Measurements from ENCODE around the gene GZMM. TPM values are rescaled to one million over a fixed set of nuclear protein-coding genes. Genes with fewer than 3 reads are reported as not detected.

GZMM gene
- total and polyA plus RNA-seq, 2 donors: 28.0 to 57.1 TPM

DNA sequence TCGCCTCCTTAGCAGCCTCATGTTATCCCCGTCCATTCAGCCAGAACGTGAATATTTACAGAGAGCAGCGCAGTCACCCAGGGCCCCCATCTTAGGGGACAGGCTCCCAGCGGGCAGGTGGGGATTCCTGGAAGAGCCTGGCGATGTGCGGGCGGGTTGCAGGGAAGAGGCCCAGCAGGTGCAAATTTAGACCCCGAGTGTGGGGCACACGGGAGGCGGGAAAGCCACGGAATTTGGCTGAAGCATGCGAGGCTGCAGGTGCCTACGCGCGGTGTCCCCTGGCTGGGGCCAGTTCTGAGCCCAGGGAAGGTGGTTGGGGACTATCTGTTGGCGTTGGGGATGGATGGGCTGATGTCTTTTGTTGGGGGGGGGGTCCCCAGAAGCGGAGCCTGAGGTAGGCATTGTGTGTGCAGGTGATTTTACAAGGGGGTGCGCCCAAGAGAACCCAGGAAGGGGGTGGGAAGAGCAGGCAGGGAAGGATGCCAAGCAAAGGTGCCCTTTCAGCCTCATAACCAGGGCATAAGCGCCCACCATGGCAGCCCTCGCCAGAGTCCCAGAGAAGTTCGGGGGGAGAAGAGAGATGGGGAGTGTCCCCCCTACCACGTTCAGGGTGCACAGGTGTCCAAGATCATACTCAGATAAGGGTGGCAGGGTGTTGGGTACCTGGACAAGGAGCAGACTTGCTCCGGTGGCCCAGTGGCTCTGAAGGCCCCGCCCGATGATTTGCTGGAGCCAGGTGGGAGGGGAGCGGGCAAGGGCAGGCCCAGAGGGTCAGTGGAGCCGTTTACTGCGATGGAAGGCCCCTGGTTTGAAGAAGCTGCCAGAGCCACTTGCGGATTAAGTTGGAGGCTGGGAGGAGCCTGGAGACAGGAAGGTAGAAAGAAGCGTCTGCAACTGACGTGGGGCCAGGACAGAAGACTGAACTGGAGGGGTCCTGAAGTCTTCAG is 35.4 kb upstream of the GZMM start:
- H3K4me1 ChIP-seq (ENCODE audit: control insufficient read depth in 2 of 2, insufficient read depth in 2 of 2, low read length in 2 of 2): peaks cover 16 to 59% of the 10 kb centered on the region in 2 donors
- WGBS: 74% methylated on average over 32 of the region's 32 CpGs
- H3K27me3 ChIP-seq (ENCODE audit: control insufficient read depth in 2 of 2, insufficient read depth in 1 of 2, low read length in 1 of 2): peaks cover 0 to 15% of the 10 kb centered on the region in 2 donors
- peaks cover 2 to 6% of the 10 kb centered on the region in 2 donors for H3K36me3 ChIP-seq (ENCODE audit: control insufficient read depth in 2 of 2, insufficient read depth in 2 of 2, low read length in 1 of 2)
- peaks cover 1 to 22% of the 10 kb centered on the region in 2 donors for H3K9me3 ChIP-seq (ENCODE audit: control insufficient read depth in 2 of 2, insufficient read depth in 1 of 2, low read length in 1 of 2)
- DNase-seq (ENCODE audit: low read depth in 6 of 9, low spot score in 9 of 9): no peak
- no peak overlapping the region for H3K27ac ChIP-seq (ENCODE audit: low read depth in 1 of 2, low read length in 1 of 2)
- H3K4me3 ChIP-seq (ENCODE audit: low read length in 2 of 2): peak overlapping the region; percentile 95 to 96

DNA sequence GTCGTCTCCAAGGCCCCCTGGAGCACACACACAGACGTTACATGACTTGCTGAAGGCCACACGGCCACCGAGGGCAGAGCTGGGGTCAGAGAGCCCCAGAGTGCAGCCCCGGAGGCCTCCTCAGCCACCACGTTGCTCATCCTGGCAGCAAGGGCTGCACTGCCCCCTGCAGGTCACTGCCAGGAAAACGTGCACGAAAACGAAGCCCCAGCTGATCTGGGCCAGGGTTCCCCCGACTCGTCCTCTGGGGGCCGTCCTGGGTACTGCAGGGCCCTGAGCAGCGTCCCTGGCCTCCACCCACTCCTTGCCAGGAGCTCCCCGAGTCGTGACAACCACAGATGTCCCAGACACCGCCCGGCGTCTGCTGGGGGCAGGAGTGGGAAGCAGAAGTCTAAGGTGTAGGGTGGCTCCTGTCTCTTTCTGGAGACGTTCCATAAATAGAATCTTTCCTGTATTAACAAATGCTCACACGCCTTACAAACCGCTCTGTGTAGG is 33.2 kb upstream of the GZMM start:
- peaks cover 16 to 59% of the 10 kb centered on the region in 2 donors for H3K4me1 ChIP-seq (ENCODE audit: control insufficient read depth in 2 of 2, insufficient read depth in 2 of 2, low read length in 2 of 2)
- DNase-seq (ENCODE audit: low read depth in 6 of 9, low spot score in 9 of 9): peak; percentile 70 to 95 (median 86)
- peaks cover 1 to 22% of the 10 kb centered on the region in 2 donors for H3K9me3 ChIP-seq (ENCODE audit: control insufficient read depth in 2 of 2, insufficient read depth in 1 of 2, low read length in 1 of 2)
- 5% methylated on average over 21 of the region's 21 CpGs for WGBS
- H3K36me3 ChIP-seq (ENCODE audit: control insufficient read depth in 2 of 2, insufficient read depth in 2 of 2, low read length in 1 of 2): peaks cover 2 to 6% of the 10 kb centered on the region in 2 donors
- peak overlapping the region; percentile 16 to 23 for H3K4me3 ChIP-seq (ENCODE audit: low read length in 2 of 2)
- peaks cover 0 to 14% of the 10 kb centered on the region in 2 donors for H3K27me3 ChIP-seq (ENCODE audit: control insufficient read depth in 2 of 2, insufficient read depth in 1 of 2, low read length in 1 of 2)
- H3K27ac ChIP-seq (ENCODE audit: low read depth in 1 of 2, low read length in 1 of 2): peak overlapping the region; percentile 98

DNA sequence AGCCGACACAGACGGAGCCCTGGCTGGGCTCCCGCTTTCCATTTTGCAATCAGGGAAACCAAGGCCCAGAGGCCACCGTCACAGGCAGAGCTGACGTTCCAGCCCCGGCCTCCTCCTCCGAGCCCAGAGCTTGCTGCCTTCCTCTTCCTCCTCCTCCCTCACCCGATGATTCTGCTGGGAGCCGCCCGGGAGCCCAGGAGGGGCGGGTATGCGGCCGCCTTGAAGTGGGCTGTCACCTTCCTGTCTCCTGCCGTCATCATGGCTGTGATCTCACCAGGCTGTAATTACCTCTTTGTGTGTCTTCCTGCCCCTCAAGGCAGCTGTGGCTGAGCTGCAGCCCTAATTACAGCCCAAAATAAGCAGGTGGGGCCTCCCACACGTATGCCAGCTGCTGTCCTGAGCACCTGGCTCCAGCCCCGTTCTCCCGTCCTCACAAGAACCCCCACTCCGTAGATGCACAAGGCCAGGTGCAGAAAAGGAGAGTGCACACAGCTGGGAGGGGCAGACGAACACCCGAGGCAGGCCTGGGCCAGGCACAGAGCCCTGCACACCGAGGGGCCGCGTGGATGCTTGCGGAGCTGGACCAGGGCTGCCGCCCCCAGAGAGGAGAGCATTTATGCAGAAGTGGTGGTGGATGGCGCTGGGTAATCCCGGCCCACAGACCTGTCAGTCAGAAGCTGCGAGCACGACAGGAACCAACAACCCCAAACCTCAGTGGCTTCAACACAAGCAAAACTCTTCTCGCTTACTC is 32.6 kb upstream of the GZMM start:
- 2% methylated on average over 30 of the region's 30 CpGs for WGBS
- Histone ChIP-seq H3K27me3 (ENCODE audit: control insufficient read depth in 2 of 2, insufficient read depth in 1 of 2, low read length in 1 of 2) (peaks cover 0 to 14% of the 10 kb centered on the region in 2 donors), H3K27ac (ENCODE audit: low read depth in 1 of 2, low read length in 1 of 2) (peak overlapping the region; percentile 98), H3K36me3 (ENCODE audit: control insufficient read depth in 2 of 2, insufficient read depth in 2 of 2, low read length in 1 of 2) (peaks cover 2 to 6% of the 10 kb centered on the region in 2 donors), H3K4me1 (ENCODE audit: control insufficient read depth in 2 of 2, insufficient read depth in 2 of 2, low read length in 2 of 2) (peaks cover 16 to 57% of the 10 kb centered on the region in 2 donors), H3K4me3 (ENCODE audit: low read length in 2 of 2) (peak overlapping the region; percentile 16 to 23), H3K9me3 (ENCODE audit: control insufficient read depth in 2 of 2, insufficient read depth in 1 of 2, low read length in 1 of 2) (peaks cover 1 to 22% of the 10 kb centered on the region in 2 donors)
- DNase-seq (ENCODE audit: low read depth in 6 of 9, low spot score in 9 of 9): peak; percentile 73 to 95 (median 84)

GRCh38 chr19:512547-513365 is 31.1 kb upstream of the GZMM start:
- Histone ChIP-seq H3K27me3 (ENCODE audit: control insufficient read depth in 2 of 2, insufficient read depth in 1 of 2, low read length in 1 of 2) (peaks cover 0 to 14% of the 10 kb centered on the region in 2 donors), H3K4me1 (ENCODE audit: control insufficient read depth in 2 of 2, insufficient read depth in 2 of 2, low read length in 2 of 2) (peaks cover 16 to 53% of the 10 kb centered on the region in 2 donors), H3K9me3 (ENCODE audit: control insufficient read depth in 2 of 2, insufficient read depth in 1 of 2, low read length in 1 of 2) (peaks cover 1 to 22% of the 10 kb centered on the region in 2 donors), H3K4me3 (ENCODE audit: low read length in 2 of 2) (no peak overlapping the region), H3K27ac (ENCODE audit: low read depth in 1 of 2, low read length in 1 of 2) (peak overlapping the region in 1 of 2 donors; percentile 36), H3K36me3 (ENCODE audit: control insufficient read depth in 2 of 2, insufficient read depth in 2 of 2, low read length in 1 of 2) (peaks cover 2 to 6% of the 10 kb centered on the region in 2 donors)
- no peak for DNase-seq (ENCODE audit: low read depth in 6 of 9, low spot score in 9 of 9)
- WGBS: 67% methylated on average over 62 of the region's 62 CpGs

DNA sequence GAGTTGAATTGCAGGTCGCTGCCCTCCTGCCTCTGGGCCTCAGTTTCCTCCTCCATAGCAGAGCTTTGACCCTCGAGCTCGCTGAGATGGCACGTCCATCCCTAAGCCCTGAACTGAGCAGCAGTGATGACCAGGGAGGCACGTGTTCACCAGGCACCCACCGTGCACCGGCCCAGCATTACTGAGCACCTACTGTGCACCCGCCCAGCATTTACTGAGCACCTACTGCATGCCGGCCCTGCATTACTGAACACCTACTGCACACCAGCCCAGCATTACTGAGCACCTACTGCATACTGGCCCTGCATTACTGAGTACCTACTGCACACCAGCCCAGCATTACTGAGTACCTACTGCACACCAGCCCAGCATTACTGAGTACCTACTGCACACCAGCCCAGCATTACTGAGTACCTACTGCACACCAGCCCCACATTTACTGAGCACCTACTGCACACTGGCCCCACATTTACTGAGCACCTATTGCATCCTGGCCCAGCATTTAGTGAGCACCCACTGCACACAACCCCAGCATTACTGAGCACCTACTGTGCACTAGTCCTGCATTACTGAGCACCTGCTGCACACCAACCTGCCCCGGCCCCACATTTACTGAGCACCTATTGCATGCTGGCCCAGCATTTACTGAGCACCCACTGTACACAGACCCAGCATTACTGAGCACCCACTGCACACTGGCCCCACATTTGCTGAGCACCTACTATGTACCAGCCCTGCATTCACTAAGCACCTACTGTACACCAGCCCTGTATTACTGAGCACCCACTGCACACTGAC is 30.3 kb upstream of the GZMM start:
- H3K4me3 ChIP-seq (ENCODE audit: low read length in 2 of 2): no peak overlapping the region
- H3K9me3 ChIP-seq (ENCODE audit: control insufficient read depth in 2 of 2, insufficient read depth in 1 of 2, low read length in 1 of 2): peaks cover 1 to 22% of the 10 kb centered on the region in 2 donors
- peaks cover 10 to 45% of the 10 kb centered on the region in 2 donors for H3K4me1 ChIP-seq (ENCODE audit: control insufficient read depth in 2 of 2, insufficient read depth in 2 of 2, low read length in 2 of 2)
- WGBS: 94% methylated on average over 10 of the region's 10 CpGs
- peaks cover 0 to 17% of the 10 kb centered on the region in 2 donors for H3K27me3 ChIP-seq (ENCODE audit: control insufficient read depth in 2 of 2, insufficient read depth in 1 of 2, low read length in 1 of 2)
- H3K27ac ChIP-seq (ENCODE audit: low read depth in 1 of 2, low read length in 1 of 2): no peak overlapping the region
- DNase-seq (ENCODE audit: low read depth in 6 of 9, low spot score in 9 of 9): no peak
- H3K36me3 ChIP-seq (ENCODE audit: control insufficient read depth in 2 of 2, insufficient read depth in 2 of 2, low read length in 1 of 2): peaks cover 2 to 6% of the 10 kb centered on the region in 2 donors

- peaks cover 2 to 6% of the 10 kb centered on the region in 2 donors for H3K36me3 ChIP-seq (ENCODE audit: control insufficient read depth in 2 of 2, insufficient read depth in 2 of 2, low read length in 1 of 2)
- H3K9me3 ChIP-seq (ENCODE audit: control insufficient read depth in 2 of 2, insufficient read depth in 1 of 2, low read length in 1 of 2): peaks cover 3 to 22% of the 10 kb centered on the region in 2 donors
- no peak overlapping the region for H3K27ac ChIP-seq (ENCODE audit: low read depth in 1 of 2, low read length in 1 of 2)
- H3K4me1 ChIP-seq (ENCODE audit: control insufficient read depth in 2 of 2, insufficient read depth in 2 of 2, low read length in 2 of 2): peaks cover 10 to 38% of the 10 kb centered on the region in 2 donors
- H3K27me3 ChIP-seq (ENCODE audit: control insufficient read depth in 2 of 2, insufficient read depth in 1 of 2, low read length in 1 of 2): peaks cover 2 to 20% of the 10 kb centered on the region in 2 donors
- 98% methylated on average over 9 of the region's 9 CpGs for WGBS
- no peak for DNase-seq (ENCODE audit: low read depth in 6 of 9, low spot score in 9 of 9)
- H3K4me3 ChIP-seq (ENCODE audit: low read length in 2 of 2): no peak overlapping the region
These were observed 29.6 kb upstream of the GZMM start for GRCh38 chr19:514166-514663.

DNA sequence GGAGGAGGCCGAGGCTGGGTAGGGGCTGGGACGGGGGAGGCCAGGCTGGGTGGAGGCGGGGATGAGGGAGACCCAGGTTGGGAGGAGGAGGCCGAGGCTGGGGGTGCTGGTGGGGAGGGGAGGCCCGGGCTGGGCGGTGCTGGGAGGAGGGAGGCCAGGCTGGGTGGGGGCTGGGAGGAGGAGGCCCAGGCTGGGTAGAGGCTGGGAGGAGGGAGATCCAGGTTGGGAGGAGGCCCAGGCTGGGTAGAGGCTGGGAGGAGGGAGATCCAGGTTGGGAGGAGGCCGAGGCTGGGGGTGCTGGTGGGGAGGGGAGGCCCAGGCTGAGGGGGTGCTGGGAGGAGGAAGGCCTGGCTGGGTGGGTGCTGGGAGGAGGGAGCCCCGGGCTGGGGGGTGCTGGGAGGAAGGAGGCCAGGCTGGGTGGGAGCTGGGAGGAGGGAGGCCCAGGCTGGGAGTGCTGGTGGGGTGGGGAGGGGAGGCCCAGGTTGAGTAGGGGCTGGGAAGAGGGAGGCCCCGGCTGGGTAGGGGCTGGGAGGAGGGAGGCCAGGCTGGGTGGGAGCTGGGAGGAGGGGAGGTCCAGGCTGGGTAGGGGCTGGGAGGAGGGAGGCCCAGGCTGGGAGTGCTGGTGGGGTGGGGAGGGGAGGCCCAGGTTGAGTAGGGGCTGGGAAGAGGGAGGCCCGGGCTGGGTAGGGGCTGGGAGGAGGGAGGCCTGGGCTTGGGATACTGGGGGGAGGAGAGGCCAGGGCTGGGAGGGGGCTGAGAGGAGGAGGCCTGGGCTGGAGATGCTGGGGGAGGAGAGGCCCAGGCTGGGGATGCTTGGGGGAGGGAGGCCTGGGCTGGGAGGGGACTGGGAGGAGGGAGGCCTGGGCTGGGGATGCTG is 25.9 kb upstream of the GZMM start:
- 71% methylated on average over 10 of the region's 10 CpGs for WGBS
- H3K27me3 ChIP-seq (ENCODE audit: control insufficient read depth in 2 of 2, insufficient read depth in 1 of 2, low read length in 1 of 2): peaks cover 7 to 23% of the 10 kb centered on the region in 2 donors
- no peak overlapping the region for H3K27ac ChIP-seq (ENCODE audit: low read depth in 1 of 2, low read length in 1 of 2)
- H3K4me3 ChIP-seq (ENCODE audit: low read length in 2 of 2): no peak overlapping the region
- peaks cover 0 to 5% of the 10 kb centered on the region in 2 donors for H3K4me1 ChIP-seq (ENCODE audit: control insufficient read depth in 2 of 2, insufficient read depth in 2 of 2, low read length in 2 of 2)
- DNase-seq (ENCODE audit: low read depth in 6 of 9, low spot score in 9 of 9): no peak
- peaks cover 3 to 26% of the 10 kb centered on the region in 2 donors for H3K9me3 ChIP-seq (ENCODE audit: control insufficient read depth in 2 of 2, insufficient read depth in 1 of 2, low read length in 1 of 2)
- H3K36me3 ChIP-seq (ENCODE audit: control insufficient read depth in 2 of 2, insufficient read depth in 2 of 2, low read length in 1 of 2): no peaks in the 10 kb centered on the region

All from thymus (tissue), 11 donors.